Fibroblast of villous mesenchyme (primary cell): ENCODE results near the gene TULP4. TPM values are rescaled to one million over a fixed set of nuclear protein-coding genes. Genes with fewer than 3 reads are reported as not detected.

Experiments
- DNase-seq: peaks from one replicate; pipeline ENCODE4 v3.0.0-alpha.2; 2010; ENCODE audit warnings: low read depth
- H3K4me3 ChIP-seq: 2 replicates; pipeline ENCODE4 v1.5.1; 2011; ENCODE audit warnings: low read depth, mild to moderate bottlenecking, low read length
- total RNA-seq: library from RNA; depleted of rRNA; stranded (reverse); fragments of >200 nt; gene quantifications from 2 replicates; pipeline ENCODE4 v1.2.3, GENCODE V29; 2012
- TF ChIP-seq, protein P1 (sequence below): IDR thresholded peaks from 2 replicates; pipeline ENCODE4 v1.5.1; 2012; ENCODE audit warnings: low read depth, mild to moderate bottlenecking, low read length; ENCODE audit not compliant: insufficient read depth

The TULP4 gene
- total RNA-seq, 1 donor: 120 TPM

DNA sequence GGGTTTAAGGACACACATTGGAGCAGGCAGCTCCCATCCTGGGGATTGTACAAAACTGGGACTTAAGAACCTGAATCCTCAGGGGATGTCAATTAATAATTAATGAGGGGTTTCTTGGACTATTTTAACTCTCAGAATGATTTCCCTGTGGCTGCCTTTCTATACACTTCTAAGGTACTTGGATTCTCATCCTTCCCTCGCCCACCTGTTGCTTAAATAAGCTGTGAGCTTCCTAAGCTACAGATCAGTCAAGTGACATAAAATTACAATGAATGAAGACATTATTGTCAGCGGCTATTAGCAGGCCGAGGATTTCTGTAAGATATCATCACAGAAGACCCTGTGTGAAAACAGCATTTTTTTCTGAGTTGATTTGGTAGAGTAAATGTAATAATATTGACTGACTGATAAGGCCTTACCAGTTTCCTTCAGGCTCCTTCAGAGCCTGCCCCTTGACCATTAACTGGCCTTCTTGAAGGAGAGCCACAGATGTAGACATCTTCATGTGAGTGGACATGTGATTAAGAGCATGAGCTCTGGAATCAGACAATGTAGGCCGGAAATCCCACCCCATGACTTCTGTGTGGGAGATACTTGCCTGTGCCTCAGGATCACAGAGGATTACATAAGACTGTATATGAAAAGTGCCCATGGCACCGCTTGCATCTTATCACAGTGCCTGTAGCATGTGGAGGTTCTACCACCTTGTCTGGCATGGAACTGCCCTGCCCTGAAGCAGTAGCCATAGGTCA lies 101.7 kb downstream of the TULP4 start:
- no peak for DNase-seq
- TF ChIP-seq, protein P1, sequence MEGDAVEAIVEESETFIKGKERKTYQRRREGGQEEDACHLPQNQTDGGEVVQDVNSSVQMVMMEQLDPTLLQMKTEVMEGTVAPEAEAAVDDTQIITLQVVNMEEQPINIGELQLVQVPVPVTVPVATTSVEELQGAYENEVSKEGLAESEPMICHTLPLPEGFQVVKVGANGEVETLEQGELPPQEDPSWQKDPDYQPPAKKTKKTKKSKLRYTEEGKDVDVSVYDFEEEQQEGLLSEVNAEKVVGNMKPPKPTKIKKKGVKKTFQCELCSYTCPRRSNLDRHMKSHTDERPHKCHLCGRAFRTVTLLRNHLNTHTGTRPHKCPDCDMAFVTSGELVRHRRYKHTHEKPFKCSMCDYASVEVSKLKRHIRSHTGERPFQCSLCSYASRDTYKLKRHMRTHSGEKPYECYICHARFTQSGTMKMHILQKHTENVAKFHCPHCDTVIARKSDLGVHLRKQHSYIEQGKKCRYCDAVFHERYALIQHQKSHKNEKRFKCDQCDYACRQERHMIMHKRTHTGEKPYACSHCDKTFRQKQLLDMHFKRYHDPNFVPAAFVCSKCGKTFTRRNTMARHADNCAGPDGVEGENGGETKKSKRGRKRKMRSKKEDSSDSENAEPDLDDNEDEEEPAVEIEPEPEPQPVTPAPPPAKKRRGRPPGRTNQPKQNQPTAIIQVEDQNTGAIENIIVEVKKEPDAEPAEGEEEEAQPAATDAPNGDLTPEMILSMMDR: no peak
- no peak overlapping the region for H3K4me3 ChIP-seq

DNA sequence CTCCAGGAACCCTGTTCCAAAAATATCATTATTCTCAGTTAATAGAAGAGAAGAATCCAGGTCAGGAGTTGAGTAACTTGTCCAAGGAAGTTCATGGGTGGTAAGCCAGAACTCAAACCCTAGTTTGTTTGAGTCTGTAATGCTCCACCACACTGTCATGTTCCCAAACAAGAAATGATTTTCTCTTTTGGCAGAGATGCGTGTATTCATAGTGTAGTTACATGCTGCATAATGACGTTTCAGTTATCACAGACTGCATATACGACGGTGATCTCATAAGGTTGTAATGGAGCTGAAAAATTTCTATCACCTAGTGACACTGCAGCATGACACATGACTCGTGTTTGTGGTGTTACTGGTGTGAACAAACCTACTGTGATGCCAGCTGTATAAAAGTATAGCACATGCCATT lies 102.6 kb downstream of the TULP4 start:
- TF ChIP-seq, protein P1: no peak
- no peak overlapping the region for H3K4me3 ChIP-seq
- peak; percentile 7 for DNase-seq

- TF ChIP-seq, protein P1: no peak
- H3K4me3 ChIP-seq: no peak overlapping the region
- no peak for DNase-seq
Measured at GRCh38 chr6:158415666-158416065, 103.4 kb downstream of the TULP4 start.

GRCh38 chr6:158416883-158417759 lies 104.9 kb downstream of the TULP4 start:
- peak; percentile 31 for DNase-seq
- TF ChIP-seq, protein P1: no peak
- no peak overlapping the region for H3K4me3 ChIP-seq

DNA sequence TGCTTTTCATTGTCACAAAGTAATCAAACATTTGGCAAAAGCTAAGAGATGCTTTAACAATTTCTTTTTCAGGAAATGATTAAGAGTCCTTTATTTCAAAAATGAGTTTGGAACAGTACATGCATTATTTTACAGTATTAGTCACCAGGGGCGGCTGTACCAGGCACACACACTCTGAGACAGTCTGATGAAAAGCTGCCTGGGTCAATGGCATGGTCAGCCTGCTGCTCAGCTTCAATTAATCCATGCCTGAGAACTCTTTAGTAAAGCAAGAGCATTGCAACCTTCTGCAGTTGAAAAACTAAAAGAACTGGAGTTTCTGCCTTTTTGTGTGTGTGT lies 105.5 kb downstream of the TULP4 start:
- DNase-seq: peak; percentile 55
- TF ChIP-seq, protein P1: no peak

DNA sequence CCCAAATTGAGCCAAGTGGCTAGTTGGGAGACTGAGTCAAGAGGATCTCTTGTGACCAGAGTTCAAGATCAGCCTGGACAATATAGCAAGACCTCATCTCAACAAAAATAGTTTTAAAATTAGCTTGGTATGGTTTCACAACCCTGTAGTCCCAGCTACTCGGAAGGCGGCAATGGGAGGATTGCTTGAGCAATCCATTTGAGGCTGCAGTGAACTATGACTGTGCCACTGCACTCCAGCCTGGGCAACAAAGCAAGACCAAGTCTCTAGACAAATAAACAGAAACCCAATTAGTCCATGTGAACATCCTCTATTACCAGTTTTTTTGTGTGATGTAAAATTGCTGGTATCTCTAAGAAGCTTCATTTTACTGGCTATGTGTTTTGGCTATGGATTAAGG lies 106.2 kb downstream of the TULP4 start:
- no peak overlapping the region for H3K4me3 ChIP-seq
- DNase-seq: peak; percentile 48
- TF ChIP-seq, protein P1: no peak

More for the DNA sequence above, 105.5 kb downstream of the TULP4 start:
- no peak overlapping the region for H3K4me3 ChIP-seq
